ENCODE data around the gene NEDD4L. TPM values are rescaled to one million over a fixed set of nuclear protein-coding genes. Genes with fewer than 3 reads are reported as not detected.

The NEDD4L gene
- total RNA-seq, 1 donor from 2014 or later = 41.4 TPM

DNA sequence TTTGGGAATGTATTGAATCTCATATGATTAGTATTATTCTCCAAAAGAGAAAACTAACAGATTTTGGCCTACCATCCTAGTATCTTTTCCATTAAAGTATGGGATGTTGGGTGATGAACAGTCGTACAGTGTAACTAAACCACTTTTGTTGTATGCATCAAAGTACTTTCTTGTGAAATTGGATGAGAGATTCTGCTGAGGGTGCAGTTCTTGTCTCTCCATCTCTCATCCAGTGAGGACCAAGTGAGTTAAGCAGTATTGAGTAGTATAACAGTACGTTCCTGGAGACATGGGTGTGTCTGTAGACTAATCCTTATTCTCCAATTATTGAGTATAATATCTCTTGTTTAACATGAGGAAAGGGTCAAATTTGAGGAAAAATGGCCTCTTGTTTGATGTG lies 209.3 kb downstream of the NEDD4L start:
- Mint-ChIP-seq H3K27ac (ENCODE audit: unreplicated experiment) (no peak overlapping the region), H3K27me3 (ENCODE audit: low read depth) (no peaks in the 10 kb centered on the region), H3K36me3 (ENCODE audit: low read depth) (peaks cover 4% of the 10 kb centered on the region), H3K9me3 (no peaks in the 10 kb centered on the region), H3K4me1 (peaks cover 21% of the 10 kb centered on the region), H3K4me3 (no peak overlapping the region)
- DNase-seq (ENCODE audit: low read depth, low spot score) = no peak
- no peak for TF ChIP-seq CTCF (conservative IDR thresholded peaks at IDR 0.05)

GRCh38 chr18:58253871-58254270 lies 209.8 kb downstream of the NEDD4L start:
- Mint-ChIP-seq H3K4me1 (peaks cover 21% of the 10 kb centered on the region), H3K9me3 (no peaks in the 10 kb centered on the region), H3K27me3 (ENCODE audit: low read depth) (no peaks in the 10 kb centered on the region), H3K36me3 (ENCODE audit: low read depth) (peaks cover 4% of the 10 kb centered on the region), H3K27ac (ENCODE audit: unreplicated experiment) (no peak overlapping the region), H3K4me3 (no peak overlapping the region)
- no peak for DNase-seq (ENCODE audit: low read depth, low spot score)
- TF ChIP-seq CTCF (conservative IDR thresholded peaks at IDR 0.05) = no peak

DNA sequence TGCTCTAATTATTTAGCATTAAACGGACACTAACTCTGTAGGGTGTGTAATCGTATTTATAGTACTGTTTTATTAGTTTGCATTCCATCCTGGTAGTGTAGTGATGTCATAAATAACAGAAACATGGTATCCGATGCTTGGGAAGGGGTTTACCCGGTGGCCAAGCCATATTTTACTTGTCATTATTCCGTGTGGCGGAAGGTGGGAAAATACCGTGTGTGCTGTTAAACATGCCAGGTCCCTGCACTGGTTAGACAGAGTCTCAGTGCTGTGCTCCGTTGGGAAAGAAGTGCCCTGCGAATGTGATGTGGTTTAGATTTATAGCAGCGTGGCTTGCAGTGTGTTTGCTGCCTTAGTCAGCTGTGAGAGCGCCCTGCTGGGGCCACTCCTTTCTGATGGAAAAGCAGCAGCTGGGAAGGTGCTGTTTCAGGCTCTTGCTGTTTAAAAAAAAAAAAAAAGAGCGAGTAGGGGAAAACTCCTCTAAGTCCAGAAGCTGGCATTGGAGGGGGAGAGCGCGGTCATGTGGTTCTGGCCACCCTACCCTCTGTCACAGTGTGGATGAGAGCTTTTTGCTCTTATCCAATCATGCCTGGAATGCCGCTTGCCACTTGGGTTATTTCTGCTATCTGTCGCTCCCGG lies 211.0 kb downstream of the NEDD4L start:
- Mint-ChIP-seq H3K9me3 (no peaks in the 10 kb centered on the region), H3K27me3 (ENCODE audit: low read depth) (no peaks in the 10 kb centered on the region), H3K36me3 (ENCODE audit: low read depth) (peaks cover 4% of the 10 kb centered on the region), H3K27ac (ENCODE audit: unreplicated experiment) (peak overlapping the region; percentile 55), H3K4me3 (no peak overlapping the region), H3K4me1 (peaks cover 21% of the 10 kb centered on the region)
- DNase-seq (ENCODE audit: low read depth, low spot score) = no peak
- no peak for TF ChIP-seq CTCF (conservative IDR thresholded peaks at IDR 0.05)

DNA sequence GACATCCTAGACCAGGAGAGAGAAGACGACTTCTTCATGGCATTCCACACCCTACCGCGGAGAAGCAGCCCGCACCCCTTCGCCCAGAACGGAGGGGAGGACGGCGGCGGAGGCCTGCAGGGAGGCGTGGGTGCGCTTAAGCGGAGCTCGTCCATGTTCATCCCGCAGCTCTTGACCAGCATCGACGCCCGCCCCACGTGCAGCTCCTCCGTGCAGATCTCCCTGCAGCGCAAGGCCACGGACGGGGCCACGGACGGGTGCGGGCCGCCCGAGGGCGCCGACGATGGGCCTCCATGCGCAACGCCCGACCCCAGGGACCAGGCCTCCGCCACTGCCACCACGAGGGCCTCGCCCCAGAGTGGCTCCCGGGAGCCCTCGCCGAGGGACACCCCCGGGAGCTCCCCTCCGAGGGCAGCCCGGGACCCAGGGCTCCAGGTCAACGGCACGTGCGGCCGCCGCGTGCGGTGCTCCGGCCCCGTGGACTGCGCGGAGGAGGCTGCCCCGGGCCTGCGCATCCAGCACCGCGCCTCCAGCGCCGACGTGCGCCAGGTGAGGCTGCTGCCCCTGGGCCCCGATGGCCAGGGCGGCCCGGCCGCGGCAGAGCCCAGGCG lies 211.8 kb downstream of the NEDD4L start:
- Mint-ChIP-seq H3K27me3 (ENCODE audit: low read depth) (no peaks in the 10 kb centered on the region), H3K36me3 (ENCODE audit: low read depth) (peaks cover 4% of the 10 kb centered on the region), H3K9me3 (no peaks in the 10 kb centered on the region), H3K4me1 (peaks cover 21% of the 10 kb centered on the region), H3K4me3 (no peak overlapping the region), H3K27ac (ENCODE audit: unreplicated experiment) (no peak overlapping the region)
- no peak for DNase-seq (ENCODE audit: low read depth, low spot score)
- no peak for TF ChIP-seq CTCF (conservative IDR thresholded peaks at IDR 0.05)

GRCh38 chr18:58256316-58257080 lies 212.5 kb downstream of the NEDD4L start:
- H3K4me3 Mint-ChIP-seq = no peak overlapping the region
- no peak overlapping the region for H3K27ac Mint-ChIP-seq (ENCODE audit: unreplicated experiment)
- H3K9me3 Mint-ChIP-seq = no peaks in the 10 kb centered on the region
- DNase-seq (ENCODE audit: low read depth, low spot score) = no peak
- peaks cover 21% of the 10 kb centered on the region for H3K4me1 Mint-ChIP-seq
- TF ChIP-seq CTCF (conservative IDR thresholded peaks at IDR 0.05) = no peak
- no peaks in the 10 kb centered on the region for H3K27me3 Mint-ChIP-seq (ENCODE audit: low read depth)
- H3K36me3 Mint-ChIP-seq (ENCODE audit: low read depth) = peaks cover 4% of the 10 kb centered on the region
